GM18502 (cell line): ENCODE results near the gene CRYBA1.

Experiments used
- ATAC-seq: cut with Tn5 transposase; IDR thresholded peaks from one replicate; pipeline ENCODE4 v1.9.1; 2021; ENCODE audit warnings: mild to moderate bottlenecking; ENCODE audit not compliant: unreplicated experiment, poor library complexity

Gene CRYBA1

DNA sequence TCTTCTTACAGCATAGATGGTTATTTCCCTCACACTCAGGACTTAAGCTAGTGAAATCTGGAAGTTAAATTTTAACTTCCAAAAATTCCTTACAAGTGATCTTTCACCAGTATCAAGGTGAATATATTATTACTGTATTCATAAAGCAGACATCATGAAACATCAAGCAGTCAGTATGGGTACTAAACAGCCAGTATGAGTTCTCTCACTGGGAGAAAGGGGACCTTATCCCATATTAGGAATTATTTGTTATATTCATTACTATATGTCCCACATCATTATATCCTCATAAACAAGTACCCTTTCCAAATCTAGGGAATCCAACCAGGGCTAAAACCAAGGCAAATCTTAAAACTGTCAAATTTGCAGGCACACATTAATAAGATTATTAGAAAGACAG is 32.0 kb downstream of the CRYBA1 start:
- no peak for ATAC-seq

DNA sequence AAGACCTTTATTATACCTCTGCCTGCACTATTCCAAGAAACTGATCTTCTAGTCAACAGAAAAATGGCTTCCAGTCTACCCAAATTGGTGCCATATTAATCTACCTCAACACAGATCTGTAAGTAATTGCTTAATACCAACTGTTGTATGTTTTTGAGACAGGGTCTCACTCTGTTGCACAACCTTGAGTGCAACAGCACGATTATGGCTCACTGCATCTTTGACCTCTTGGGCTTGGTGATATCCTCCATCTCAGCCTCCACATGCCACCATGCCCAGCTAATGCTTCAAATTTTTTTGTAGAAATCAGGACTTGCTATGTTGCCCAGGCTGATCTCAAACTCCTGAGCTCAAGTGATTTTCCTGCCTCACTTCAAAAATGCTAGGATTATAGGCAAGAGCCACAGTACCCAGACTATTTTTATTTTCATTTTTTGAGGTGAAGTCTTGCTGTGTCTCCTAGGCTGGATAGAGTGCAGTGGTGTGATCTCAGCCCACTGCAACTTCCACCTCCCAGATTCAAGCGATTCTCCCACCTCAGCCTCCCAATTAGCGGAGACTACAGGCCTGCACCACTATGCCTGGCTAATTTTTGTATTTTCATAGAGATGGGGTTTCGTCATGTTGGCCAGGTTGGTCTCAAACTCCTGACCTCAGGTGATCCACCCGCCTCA is 32.9 kb downstream of the CRYBA1 start:
- ATAC-seq: no peak

DNA sequence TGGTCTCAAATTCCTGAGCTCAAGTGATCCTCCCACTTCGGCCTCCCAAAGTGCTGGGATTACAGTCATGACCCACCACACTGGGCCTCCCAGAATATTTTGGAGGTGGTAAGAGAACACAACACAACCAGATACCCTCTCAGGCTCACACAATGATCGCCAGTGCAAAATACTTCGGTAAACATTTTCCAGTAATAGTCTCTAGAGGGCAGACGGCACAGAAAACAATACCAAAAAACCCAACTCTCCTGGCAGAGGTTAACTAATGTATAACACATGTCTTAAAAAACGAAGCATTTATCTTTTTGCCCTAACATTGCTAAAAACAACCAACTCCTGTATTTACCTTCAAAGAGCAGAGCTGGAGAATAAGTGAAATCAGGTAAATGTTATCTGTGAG is 36.8 kb downstream of the CRYBA1 start:
- ATAC-seq: no peak

DNA sequence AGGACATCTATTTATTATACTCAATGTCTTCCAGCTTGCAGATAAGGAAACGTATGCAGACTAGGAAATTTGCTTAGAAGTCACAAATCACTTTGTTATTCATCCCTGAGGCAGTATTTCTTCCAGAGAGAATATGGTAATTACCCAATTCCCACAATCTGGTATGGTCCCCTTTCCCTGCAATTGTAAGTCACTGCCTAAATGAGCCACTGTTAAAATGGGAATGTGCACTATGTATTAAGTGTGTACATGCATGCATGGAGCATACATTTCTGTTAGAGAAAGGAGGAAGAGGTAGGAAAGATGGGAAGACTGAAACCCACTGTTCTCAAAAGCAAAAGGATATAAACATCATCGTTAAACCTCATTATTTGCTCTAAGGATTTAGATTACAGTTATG is 37.3 kb downstream of the CRYBA1 start:
- no peak for ATAC-seq

DNA sequence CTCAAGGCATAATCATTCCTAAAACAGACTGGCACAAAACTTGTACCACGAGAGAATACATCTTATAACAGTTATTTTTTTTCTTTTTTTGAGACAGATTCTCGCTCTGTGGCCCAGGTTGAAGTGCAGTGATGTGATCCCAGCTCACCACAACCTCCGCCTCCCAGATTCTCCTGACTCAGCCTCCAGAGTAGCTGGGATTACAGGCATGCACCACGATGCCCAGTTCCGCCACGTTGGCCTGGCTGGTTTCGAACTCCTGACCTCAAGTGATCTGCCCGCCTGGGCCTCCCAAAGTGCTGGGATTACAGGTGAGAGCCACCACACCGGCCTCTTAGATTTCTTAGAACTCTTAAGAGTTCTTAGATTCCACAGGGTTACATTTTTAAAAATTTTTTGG is 43.2 kb downstream of the CRYBA1 start:
- ATAC-seq: no peak

DNA sequence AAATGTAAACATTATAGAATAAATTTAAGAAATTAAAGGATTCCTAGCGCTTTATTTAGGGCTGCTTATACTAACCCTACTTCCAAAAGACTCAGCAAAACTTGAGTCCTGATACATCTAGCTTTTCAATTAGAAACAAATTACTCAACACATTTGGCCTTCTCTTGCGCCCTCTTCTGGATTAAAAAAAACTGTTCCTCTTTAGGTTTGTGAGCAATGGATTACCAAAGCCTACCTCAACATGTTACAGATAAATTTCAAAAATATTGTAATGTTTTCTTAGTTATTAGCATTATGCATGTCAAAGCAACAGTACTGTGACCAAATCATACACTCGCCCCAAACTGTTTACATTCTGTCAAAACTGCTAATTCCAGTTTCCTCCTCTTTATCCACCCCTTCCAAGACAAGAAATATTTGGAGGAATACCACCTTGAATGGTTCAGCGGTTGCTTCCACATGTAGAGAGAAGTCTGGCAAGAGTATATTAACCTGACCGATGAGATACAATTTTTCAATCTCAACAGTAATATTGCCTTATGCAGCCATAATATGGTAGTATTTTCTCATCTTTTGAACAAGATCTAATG is 44.6 kb downstream of the CRYBA1 start:
- no peak for ATAC-seq

DNA sequence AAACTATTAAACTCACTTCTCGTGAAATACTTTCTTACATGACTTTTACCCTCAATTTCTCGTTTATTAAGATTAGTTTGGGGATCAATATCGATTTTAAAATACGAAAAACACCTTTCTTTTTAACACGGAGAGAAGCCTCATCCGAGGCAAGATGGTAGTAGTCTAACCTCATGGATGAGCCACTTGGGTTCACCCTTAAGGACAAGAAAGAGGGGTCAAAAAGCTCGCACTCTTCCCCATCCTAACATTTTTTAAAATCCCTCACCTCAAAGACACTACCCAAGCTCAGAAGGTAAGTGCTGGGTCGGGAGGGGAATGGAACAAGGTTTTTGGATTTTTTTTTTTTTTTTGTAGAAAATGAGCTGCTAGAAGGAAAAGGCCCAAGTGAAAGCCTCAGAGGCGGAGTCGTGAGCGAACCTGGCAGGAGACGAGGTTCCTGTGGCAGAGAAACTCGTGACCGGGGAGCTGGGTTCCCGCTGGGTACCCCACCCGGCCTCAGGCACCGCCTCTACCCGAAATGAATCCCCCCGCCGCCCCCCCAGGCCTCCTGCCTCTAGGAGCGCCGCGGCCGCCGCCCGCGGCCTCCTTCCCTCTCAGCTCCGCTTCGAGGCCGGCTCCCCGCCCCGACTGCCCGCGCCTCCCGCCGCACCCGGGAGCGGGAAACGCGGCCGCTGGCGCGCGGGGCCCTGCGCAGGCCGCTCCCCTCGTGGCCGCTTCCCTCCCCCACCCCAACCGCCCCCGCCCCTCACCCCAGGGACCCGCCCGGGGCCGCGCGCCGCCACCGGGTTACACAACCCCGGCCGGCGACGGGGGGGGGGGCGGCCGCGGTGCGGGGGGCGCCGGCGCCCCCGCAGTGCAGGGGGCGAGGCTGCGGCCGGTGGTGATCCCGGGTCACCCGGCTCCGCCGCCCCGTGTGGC is 45.7 kb downstream of the CRYBA1 start:
- no peak for ATAC-seq

DNA sequence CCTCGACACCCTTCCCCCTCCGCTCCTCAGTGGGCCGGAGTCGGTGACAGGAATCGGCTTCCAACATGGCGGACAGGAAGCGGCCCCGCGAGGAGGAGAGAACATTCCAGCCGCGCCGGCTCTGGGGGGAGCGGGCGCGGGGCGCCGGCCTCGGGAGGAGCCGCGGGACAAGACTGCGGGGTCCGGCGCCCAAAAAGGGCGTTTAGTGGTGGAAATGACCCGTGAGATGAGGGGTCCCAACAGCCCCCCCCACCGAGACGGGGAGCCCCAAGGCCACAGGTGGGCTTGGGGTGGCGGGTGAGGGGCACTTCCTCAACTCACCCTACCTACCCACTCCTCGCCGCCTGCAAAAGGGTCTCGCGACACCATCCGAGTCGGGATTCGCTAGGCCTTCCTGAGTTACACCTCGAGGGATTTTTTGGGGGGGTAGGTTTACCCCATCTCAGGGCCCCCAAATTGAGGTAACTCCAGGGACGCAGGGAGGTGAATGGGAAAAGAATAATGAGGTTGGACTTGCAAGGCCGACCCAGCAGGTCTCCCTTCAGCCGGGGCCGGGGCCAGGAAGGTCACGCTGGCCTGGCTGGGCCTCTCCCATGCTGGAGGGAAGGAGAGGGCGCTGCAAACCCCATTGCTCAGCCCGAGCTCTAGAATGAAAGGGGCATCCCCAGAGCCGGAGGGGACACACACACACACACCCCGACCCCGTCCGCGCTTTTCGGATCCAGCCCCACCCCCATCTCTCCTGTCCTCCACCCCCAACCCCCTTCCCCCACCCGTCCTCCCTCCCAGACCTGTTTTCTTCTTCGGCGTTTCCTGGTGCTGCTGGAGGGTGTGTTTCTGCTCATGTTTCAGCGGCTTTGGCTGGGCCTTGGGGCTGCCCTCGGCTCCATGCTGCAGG is 46.6 kb downstream of the CRYBA1 start:
- peak; percentile 13 for ATAC-seq

DNA sequence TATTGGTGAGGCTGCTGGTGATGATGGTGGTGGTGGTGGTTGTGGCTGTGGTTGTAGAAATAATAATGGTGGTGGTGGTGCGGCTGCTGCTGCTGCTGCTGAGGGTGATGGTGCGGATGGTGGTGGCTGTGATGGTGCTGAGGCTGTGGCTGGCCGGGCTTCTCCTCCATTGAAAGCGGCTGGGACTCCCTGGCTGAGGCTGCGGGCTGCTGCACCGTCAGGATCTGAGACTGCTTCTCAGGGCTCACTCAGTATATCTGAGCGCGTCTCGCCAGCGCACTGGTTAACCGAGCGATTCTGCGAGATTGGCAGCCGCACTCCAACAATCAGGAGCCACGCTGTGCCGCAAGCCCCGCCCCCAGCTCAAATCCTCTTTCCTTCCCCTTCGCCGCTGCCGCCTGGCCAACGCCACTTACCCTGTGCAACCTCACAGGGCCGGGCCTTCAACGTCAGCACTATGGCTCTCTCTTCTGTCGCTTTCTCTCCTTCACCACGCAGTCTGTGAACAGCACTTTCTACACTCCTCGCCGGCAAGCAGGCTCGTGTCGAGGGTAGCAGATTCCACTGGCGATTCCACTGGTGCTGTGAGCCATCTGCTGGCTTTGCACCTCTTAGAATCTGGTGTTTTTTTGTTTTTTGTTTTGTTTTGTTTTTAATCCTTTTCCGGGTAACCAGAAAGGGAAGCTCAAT is 47.4 kb downstream of the CRYBA1 start, which contains the start of gene NUFIP2:
NUFIP2 (minus strand) TSS at position 259 of the 690 bp plus-strand sequence; CDS start at position 170, 89 bp downstream.
- peak; percentile 78 for ATAC-seq

DNA sequence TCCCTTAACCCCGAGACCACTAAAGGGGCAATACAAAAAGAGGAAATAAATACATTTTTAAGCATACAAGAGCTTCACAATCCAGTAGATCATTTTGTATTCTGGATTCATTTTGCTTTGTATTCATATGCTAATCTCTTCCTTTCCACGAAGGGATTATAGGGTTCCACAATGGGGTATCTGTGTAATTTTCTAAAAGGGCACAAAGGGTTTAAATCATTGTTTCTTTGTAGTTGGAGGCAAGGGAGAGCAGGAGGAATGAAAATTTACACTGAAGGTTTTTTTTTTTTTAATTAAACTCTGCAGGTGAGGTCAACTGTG is 47.9 kb downstream of the CRYBA1 start:
- ATAC-seq: no peak

DNA sequence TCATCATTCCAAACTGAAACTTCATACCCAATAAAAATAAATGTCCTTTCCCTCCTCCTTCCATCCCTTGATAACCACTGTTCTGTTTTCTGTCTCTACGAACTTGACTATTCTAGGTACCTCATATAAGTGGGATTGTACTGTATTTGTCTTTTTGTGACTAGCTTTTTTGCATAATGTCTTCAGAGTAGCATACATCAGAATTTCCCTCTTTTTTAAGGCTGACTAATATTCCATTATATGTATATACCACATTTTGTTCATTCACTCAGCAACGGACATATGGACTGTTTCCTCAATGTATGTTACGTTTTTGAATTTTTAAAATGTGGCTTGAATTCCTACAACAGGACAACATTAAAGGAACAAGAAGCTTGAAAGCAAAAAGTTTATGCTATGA is 48.8 kb downstream of the CRYBA1 start:
- ATAC-seq: no peak

DNA sequence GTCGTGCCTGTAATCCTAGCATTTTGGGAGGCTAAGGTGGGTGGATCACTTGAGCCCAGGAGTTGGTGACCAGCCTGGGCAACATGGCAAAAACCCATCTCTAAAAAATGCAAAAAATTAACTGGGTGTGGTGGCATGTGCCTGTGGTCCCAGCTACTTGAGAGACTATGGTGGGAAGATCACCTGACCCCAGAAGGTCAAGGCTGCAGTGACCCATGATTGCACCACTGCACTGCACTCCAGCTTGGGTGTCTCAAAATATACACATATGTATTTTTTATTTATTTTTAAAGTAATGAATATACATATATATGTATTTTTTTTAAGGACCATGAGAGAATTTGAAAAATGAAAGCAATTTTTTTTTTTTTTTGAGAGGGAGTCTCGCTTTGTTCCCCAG is 52.4 kb downstream of the CRYBA1 start:
- no peak for ATAC-seq

DNA sequence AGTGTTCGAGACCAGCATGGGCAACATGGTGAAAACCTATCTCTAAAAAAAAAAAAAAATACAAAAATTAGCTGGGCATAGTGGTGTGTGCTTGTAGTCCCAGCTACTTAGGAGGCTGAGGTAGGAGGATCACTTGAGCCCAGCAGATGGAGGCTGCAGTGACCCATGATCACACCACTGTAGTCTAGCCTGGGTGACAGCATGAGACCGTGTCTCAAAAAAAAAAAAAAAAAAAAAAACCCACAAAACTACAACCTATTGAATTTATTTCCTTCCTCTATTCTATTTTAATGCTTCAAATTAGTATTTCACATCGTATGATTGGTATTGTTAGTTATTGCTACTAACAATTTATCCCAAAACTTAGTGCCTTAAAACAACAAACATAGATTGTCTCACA is 56.7 kb downstream of the CRYBA1 start:
- ATAC-seq: no peak
